K562 (cell line): ENCODE data around the gene LCNL1. TPM values are rescaled to one million over a fixed set of nuclear protein-coding genes. Genes with fewer than 3 reads are reported as not detected.
A peak's percentile ranks its signal among the peaks of the same experiment; 100 is the strongest.

Source experiments
- FIP1L1 ChIP-seq: fragments of 200-400 bp; formaldehyde crosslinking; IDR thresholded peaks from 2 replicates; pipeline ENCODE4 v1.6.1; 2018; ENCODE audit warnings: mild to moderate bottlenecking, low read depth, low read length; ENCODE audit not compliant: poor library complexity, severe bottlenecking
- KDM1A ChIP-seq, 2 experiments: fragments of 450-650 bp; IDR thresholded peaks; 2 replicates each; pipeline ENCODE4 v1.6.1; 2016; ENCODE audit warnings: mild to moderate bottlenecking in 2 of 2
- MAZ ChIP-seq, 2 experiments: fragments of 450-650 bp in 1 of 2; sonication (generic) in 1 of 2; formaldehyde crosslinking; IDR thresholded peaks in 1 of 2; conservative IDR thresholded peaks in 1 of 2; 2 replicates each; pipeline versions ENCODE4 v1.4.0 to v1.5.0; 2020; ENCODE audit warnings: mild to moderate bottlenecking in 1 of 2, missing genetic modification reagents in 1 of 2
- PML ChIP-seq: IDR thresholded peaks from 2 replicates; pipeline ENCODE4 v1.6.1; 2012; ENCODE audit warnings: low read length, inconsistent platforms
- SMARCE1 ChIP-seq: fragments of 450-650 bp; IDR thresholded peaks from 2 replicates; pipeline ENCODE4 v1.7.1; 2016; ENCODE audit warnings: mild to moderate bottlenecking
- TOE1 ChIP-seq, 2 experiments: fragments of 450-650 bp in 1 of 2; sonication (generic) in 1 of 2; formaldehyde crosslinking in 1 of 2; IDR thresholded peaks; 2 replicates each; pipeline versions ENCODE4 v1.7.1 to v1.8.0; 2016 to 2022; ENCODE audit warnings: borderline replicate concordance in 2 of 2, mild to moderate bottlenecking in 2 of 2, antibody characterized with exemption in 1 of 2, inconsistent platforms in 1 of 2, low read depth in 1 of 2, missing genetic modification reagents in 1 of 2, moderate library complexity in 1 of 2
- ZBTB43 ChIP-seq: sonication (generic); formaldehyde crosslinking; IDR thresholded peaks from 2 replicates; pipeline ENCODE4 v1.8.0; 2023; ENCODE audit warnings: mild to moderate bottlenecking, missing genetic modification reagents
- ZC3H4 ChIP-seq: sonication (generic); formaldehyde crosslinking; IDR thresholded peaks from 2 replicates; pipeline ENCODE4 v1.9.0; 2021; ENCODE audit warnings: missing genetic modification reagents, borderline replicate concordance
- ZFX ChIP-seq: sonication (generic); formaldehyde crosslinking; IDR thresholded peaks from 2 replicates; pipeline ENCODE4 v1.8.0; 2022; ENCODE audit warnings: mild to moderate bottlenecking, missing genetic modification reagents, moderate library complexity
- ZNF584 ChIP-seq: fragments of 200-800 bp; sonication (Bioruptor generic); IDR thresholded peaks from 2 replicates; pipeline ENCODE4 v1.6.1; 2016; ENCODE audit warnings: low read depth, mild to moderate bottlenecking, missing genetic modification characterization, missing compliant biosample characterization
- polyA plus RNA-seq, 8 experiments: library from polyadenylated mRNA; depleted of rRNA in 4 of 8; stranded (reverse) in 5 of 8; unstranded in 3 of 8; fragments of >200 nt; fragmentation: Nextera tagmentation in 2 of 8; fragmentation: Illumina TruSeq in 1 of 8; extraction: Ambion mirVana in 2 of 8; extraction: Trizol in 1 of 8; gene quantifications; 2 replicates each; pipeline versions ENCODE4 v1.2.1 to v1.2.3, GENCODE V29; 2011 to 2014; ENCODE audit warnings: inconsistent platforms in 1 of 8, missing spikeins in 1 of 8
- total RNA-seq, 7 experiments: library from RNA; depleted of rRNA in 6 of 7; stranded (reverse); fragments of >200 nt in 6 of 7; fragmentation: Illumina TruSeq in 2 of 7; extraction: Trizol in 2 of 7; gene quantifications; 2 replicates each; pipeline versions ENCODE4 v1.2.1 to v1.2.3, GENCODE V29; 2011 to 2021; ENCODE audit warnings: low replicate concordance in 1 of 7
- TF ChIP-seq, protein P1 (sequence below), 2 experiments: IDR thresholded peaks; 2 replicates each; pipeline ENCODE4 v1.6.1; 2012; ENCODE audit warnings: improper control_type of control experiment in 2 of 2, low read depth in 2 of 2, low read length in 2 of 2, borderline replicate concordance in 1 of 2
- TF ChIP-seq, protein P2 (sequence below): fragments of 250-450 bp; sonication (Bioruptor Pico); IDR thresholded peaks from 2 replicates; pipeline ENCODE4 v1.4.0; 2020

The LCNL1 gene
- total and polyA plus RNA-seq, 9 of the 15 experiments (the other 6 are each of a cell fraction or from before 2014, with no cell fraction given): 0.04 to 0.16 (median 0.04) TPM; not detected in 4

DNA sequence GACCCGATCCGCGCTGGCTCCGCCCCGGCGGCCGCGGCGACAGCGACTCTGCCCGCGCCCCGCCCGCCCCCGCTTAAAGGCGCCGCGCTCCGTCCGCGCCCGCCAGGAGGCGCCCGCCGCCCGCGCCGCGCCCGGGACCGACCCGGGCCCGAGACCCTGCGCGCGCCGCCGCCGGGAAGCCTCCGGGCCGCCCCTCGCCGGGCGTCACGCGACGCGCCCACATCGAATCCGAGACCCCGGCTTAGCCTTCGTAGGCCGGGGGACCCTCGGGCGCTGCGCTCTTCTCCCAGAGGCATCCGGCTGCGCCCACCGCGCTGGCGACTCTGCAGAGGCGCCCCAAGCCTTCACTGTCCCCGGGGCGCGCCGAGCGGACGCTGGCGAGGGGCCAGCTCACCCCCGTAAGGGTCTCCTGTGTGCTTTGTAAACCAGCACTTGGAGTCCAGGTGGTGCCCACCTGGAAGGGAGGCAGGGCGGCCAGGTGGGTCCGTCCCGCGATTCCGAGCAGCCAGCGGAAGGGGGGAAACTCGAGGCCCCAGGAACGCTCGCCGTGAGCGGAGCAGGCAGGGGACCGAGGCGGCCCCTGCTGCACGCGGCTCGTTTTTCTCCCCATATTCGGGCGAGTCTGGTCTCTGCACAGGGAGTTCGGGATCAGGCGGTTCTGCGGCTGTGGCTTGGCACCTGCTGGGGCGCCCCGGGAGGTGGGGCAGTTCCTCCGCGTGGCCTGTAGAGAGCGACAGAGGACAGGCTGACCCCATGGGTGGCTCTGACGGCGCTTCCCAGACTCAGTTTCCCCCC lies 45.7 kb downstream of the LCNL1 start (continued):
- TF ChIP-seq, protein P1, sequence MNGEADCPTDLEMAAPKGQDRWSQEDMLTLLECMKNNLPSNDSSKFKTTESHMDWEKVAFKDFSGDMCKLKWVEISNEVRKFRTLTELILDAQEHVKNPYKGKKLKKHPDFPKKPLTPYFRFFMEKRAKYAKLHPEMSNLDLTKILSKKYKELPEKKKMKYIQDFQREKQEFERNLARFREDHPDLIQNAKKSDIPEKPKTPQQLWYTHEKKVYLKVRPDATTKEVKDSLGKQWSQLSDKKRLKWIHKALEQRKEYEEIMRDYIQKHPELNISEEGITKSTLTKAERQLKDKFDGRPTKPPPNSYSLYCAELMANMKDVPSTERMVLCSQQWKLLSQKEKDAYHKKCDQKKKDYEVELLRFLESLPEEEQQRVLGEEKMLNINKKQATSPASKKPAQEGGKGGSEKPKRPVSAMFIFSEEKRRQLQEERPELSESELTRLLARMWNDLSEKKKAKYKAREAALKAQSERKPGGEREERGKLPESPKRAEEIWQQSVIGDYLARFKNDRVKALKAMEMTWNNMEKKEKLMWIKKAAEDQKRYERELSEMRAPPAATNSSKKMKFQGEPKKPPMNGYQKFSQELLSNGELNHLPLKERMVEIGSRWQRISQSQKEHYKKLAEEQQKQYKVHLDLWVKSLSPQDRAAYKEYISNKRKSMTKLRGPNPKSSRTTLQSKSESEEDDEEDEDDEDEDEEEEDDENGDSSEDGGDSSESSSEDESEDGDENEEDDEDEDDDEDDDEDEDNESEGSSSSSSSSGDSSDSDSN (IDR thresholded peaks at IDR 0.05; ENCODE audit: borderline replicate concordance in 1 of 2, low read depth in 2 of 2, low read length in 2 of 2): peak in 1 of 2 experiments; percentile 34; a peak in 1 of 4 replicates
- TF ChIP-seq, protein P2, sequence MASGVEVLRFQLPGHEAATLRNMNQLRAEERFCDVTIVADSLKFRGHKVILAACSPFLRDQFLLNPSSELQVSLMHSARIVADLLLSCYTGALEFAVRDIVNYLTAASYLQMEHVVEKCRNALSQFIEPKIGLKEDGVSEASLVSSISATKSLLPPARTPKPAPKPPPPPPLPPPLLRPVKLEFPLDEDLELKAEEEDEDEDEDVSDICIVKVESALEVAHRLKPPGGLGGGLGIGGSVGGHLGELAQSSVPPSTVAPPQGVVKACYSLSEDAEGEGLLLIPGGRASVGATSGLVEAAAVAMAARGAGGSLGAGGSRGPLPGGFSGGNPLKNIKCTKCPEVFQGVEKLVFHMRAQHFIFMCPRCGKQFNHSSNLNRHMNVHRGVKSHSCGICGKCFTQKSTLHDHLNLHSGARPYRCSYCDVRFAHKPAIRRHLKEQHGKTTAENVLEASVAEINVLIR (CRISPR knock-in tag): no peak
- TF ChIP-seq SMARCE1: 0 out of 2 replicates have a peak, but pooled peaks have one; percentile 24
- TF ChIP-seq ZC3H4 (CRISPR knock-in tag): 0 out of 2 replicates have a peak, but pooled peaks have one; percentile 19
- TF ChIP-seq ZBTB43 (CRISPR knock-in tag): no peak
- no peak for TF ChIP-seq PML
- TF ChIP-seq FIP1L1: peak; percentile 48
- no peak; a peak in 1 of 4 replicates for TF ChIP-seq KDM1A (IDR thresholded peaks at IDR 0.05)
- TF ChIP-seq MAZ (CRISPR knock-in tag; conservative IDR thresholded peaks at IDR 0.05 in 1 of 2, IDR thresholded peaks at IDR 0.05 in 1 of 2): peak in 1 of 2 experiments; percentile 40; a peak in 2 of 4 replicates
- TF ChIP-seq ZFX (CRISPR knock-in tag): peak; percentile 62
- no peak for TF ChIP-seq ZNF584 (CRISPR knock-in tag)
- no peak for TF ChIP-seq TOE1 (IDR thresholded peaks at IDR 0.05; ENCODE audit: borderline replicate concordance)
- TF ChIP-seq TOE1 (CRISPR knock-in tag; IDR thresholded peaks at IDR 0.05; ENCODE audit: borderline replicate concordance, low read depth): 0 out of 2 replicates have a peak, but pooled peaks have one; percentile 60
